GM12892 (cell line): ENCODE measurements around the gene DENND2C.

Experiments
- DNase-seq: peaks from one replicate; pipeline ENCODE4 v3.0.0; 2011; ENCODE audit not compliant: insufficient read length
- FAIRE-seq: peaks from 2 replicates; lab custom pipeline; 2011; peaks lifted over from hg19 to GRCh38; lab: Jason Lieb, UNC
- POLR2A ChIP-seq: IDR thresholded peaks from 2 replicates; pipeline ENCODE4 v1.6.1; 2011; ENCODE audit warnings: low read depth, low read length, control low read depth
- POLR2AphosphoS5 ChIP-seq: IDR thresholded peaks from 2 replicates; pipeline ENCODE4 v1.6.1; 2011; ENCODE audit warnings: low read depth, low read length, control low read depth
- TAF1 ChIP-seq: IDR thresholded peaks from 2 replicates; pipeline ENCODE4 v1.6.1; 2011; ENCODE audit warnings: low read depth, mild to moderate bottlenecking, control low read depth, low read length, borderline replicate concordance

The DENND2C gene

GRCh38 chr1:114671011-114671938 lies 1.4 kb upstream of the DENND2C start:
- DNase-seq (no peak), FAIRE-seq (no peak)
- TF ChIP-seq TAF1 (no peak), POLR2AphosphoS5 (no peak)

- peak; percentile 97 for FAIRE-seq
- DNase-seq = peak; percentile 85
- peak; percentile 34; the same call in 1 of the 2 replicates for TF ChIP-seq POLR2A
- no peak for TF ChIP-seq POLR2AphosphoS5
These were observed 498 bp upstream of the DENND2C start for GRCh38 chr1:114670083-114671010.

GRCh38 chr1:114668784-114669561 lies 876 bp downstream of the DENND2C start:
- DNase-seq = no peak
- no peak for TF ChIP-seq POLR2AphosphoS5
- no peak for TF ChIP-seq TAF1
- FAIRE-seq = peak; percentile 74

GRCh38 chr1:114668373-114668772 lies 1.5 kb downstream of the DENND2C start:
- no peak for TF ChIP-seq POLR2AphosphoS5
- TF ChIP-seq POLR2A = no peak
- TF ChIP-seq TAF1 = no peak

GRCh38 chr1:114666954-114667353 lies 2.9 kb downstream of the DENND2C start:
- FAIRE-seq (no peak), DNase-seq (no peak)
- TF ChIP-seq TAF1 = no peak
- TF ChIP-seq POLR2AphosphoS5 = no peak

More at GRCh38 chr1:114668373-114668772, 1.5 kb downstream of the DENND2C start:
- FAIRE-seq (no peak), DNase-seq (no peak)

- no peak for TF ChIP-seq POLR2A
- no peak for TF ChIP-seq POLR2AphosphoS5
- TF ChIP-seq TAF1 = no peak
- no peak for FAIRE-seq
- no peak for DNase-seq
These were observed 9.6 kb downstream of the DENND2C start for GRCh38 chr1:114660238-114660637.

GRCh38 chr1:114651893-114652292 lies 18.0 kb downstream of the DENND2C start:
- DNase-seq (no peak), FAIRE-seq (no peak)
- TF ChIP-seq POLR2AphosphoS5 (no peak), TAF1 (no peak), POLR2A (no peak)

- TF ChIP-seq POLR2A (no peak), TAF1 (no peak), POLR2AphosphoS5 (no peak)
- no peak for FAIRE-seq
- DNase-seq = no peak
These were observed 21.3 kb downstream of the DENND2C start for GRCh38 chr1:114648503-114648902.

- TF ChIP-seq POLR2AphosphoS5 = no peak
- TF ChIP-seq TAF1 = no peak
- no peak for TF ChIP-seq POLR2A
- DNase-seq (no peak), FAIRE-seq (no peak)
These were observed 28.5 kb downstream of the DENND2C start for GRCh38 chr1:114641377-114641776.

GRCh38 chr1:114638910-114639309 lies 30.9 kb downstream of the DENND2C start:
- TF ChIP-seq TAF1 (no peak), POLR2A (no peak), POLR2AphosphoS5 (no peak)
- DNase-seq = no peak
- FAIRE-seq = no peak

GRCh38 chr1:114632427-114632826 lies 37.4 kb downstream of the DENND2C start:
- FAIRE-seq (no peak), DNase-seq (no peak)
- no peak for TF ChIP-seq POLR2AphosphoS5
- TF ChIP-seq TAF1 = no peak
- TF ChIP-seq POLR2A = no peak
